HG03442 (cell line): ENCODE measurements around the gene RC3H1.

Experiments used
- ATAC-seq: cut with Tn5 transposase; IDR thresholded peaks from one replicate; pipeline ENCODE4 v1.9.1; 2021; ENCODE audit warnings: mild to moderate bottlenecking, moderate library complexity; ENCODE audit not compliant: unreplicated experiment

Gene RC3H1

GRCh38 chr1:173889885-173890284, 132.3 kb downstream of the RC3H1 start:
- no peak for ATAC-seq

GRCh38 chr1:173888749-173889148, 133.4 kb downstream of the RC3H1 start:
- ATAC-seq = no peak

- no peak for ATAC-seq
Observed at GRCh38 chr1:173887627-173888026, 134.5 kb downstream of the RC3H1 start.

GRCh38 chr1:173886746-173887611, 135.2 kb downstream of the RC3H1 start:
- ATAC-seq = no peak

- ATAC-seq = no peak
Observed at GRCh38 chr1:173884701-173885100, 137.5 kb downstream of the RC3H1 start.
